Hepatocyte (in vitro differentiated cells): Measurements from ENCODE around the gene FGF4.

ENCODE experiments used
- CTCF ChIP-seq: fragments of 200-600 bp; sonication (generic); IDR thresholded peaks from 2 replicates; pipeline ENCODE4 v1.5.1; 2016; ENCODE audit warnings: antibody characterized with exemption, mild to moderate bottlenecking; ENCODE audit not compliant: poor library complexity
- EZH2phosphoT487 ChIP-seq: fragments of 200-600 bp; sonication (generic); IDR thresholded peaks from one replicate; pipeline ENCODE4 v1.6.1; 2018; ENCODE audit warnings: antibody characterized with exemption, mild to moderate bottlenecking, low read depth, moderate library complexity; ENCODE audit not compliant: unreplicated experiment, severe bottlenecking

- TF ChIP-seq CTCF (no peak), EZH2phosphoT487 (no peak)
Observed at GRCh38 chr11:69787906-69788305, 12.8 kb upstream of the FGF4 start.
